Measurements from ENCODE around the gene SAMMSON.

SAMMSON gene

DNA sequence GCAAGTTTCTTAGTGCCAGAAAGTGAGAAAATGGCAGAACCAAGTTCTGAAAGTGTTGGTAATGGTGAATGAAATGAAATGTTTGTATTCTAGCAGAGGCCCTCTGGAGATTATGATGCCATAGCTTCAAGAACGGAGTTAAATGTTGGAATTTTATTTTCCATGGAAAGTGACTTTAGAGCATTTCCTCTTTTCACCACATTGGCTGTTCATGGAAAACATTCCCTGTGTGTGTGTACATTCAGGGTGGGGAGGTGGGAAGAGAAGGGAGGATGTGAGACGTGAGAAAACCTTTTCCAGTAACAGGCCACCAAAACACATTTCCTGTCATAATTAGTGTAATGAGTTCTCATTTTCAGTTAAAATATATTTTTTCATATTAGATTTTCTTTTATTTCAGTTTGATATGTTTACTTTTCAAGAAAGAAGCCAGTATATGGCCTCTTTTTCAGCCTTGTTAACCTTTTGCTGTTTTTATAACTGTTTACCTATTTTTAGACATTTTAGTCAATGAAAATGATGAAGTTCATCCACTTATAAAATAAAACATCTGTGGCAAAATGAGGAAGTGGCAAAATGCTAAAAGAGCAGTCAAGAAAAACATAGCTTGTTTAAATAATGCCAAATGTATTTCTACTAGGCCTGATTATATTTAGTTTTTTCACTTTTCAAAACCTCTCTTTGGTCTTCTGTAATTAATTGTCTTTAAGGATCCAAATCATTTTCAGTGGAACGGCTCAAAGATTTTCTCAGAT, 21.6 kb downstream of the SAMMSON start:
- no peak for FAIRE-seq

DNA sequence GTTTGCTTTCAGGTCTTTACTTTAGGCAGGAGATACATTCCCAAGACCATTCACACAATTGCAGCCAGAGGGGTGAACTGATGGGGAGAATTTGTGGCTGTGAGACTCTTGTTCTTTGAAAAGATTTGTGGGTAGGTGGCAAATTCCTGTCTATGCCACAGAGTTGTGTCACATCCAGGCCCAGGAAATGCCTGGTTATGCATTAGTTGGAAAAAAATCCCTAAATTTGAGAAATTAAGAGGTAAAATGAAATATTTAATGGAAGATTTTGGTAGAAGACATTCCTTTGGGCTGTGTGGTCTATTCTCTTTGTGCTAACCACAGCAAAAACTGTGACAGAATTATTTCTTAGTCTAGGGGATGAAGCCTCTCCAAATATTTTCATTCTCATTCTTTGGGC, 28.8 kb downstream of the SAMMSON start:
- no peak for FAIRE-seq

DNA sequence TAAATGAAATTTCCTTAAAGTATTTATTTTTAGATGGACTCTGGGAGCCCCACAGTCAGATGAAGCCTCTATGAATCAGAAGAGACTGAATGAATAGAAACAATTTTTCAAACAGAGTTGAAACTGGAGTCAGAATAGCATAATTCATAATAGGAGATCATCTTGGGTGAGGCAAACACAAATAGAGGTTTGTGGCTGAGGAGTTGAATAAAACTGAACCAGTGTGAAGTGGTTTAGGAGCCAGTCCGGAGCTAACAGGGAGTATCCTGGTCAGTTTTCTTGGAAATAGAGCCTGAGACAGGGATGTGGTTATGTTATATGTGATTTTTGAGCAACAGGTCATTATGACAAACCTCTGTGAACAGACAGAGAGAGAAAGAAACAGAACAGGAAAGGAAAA, 39.2 kb downstream of the SAMMSON start:
- no peak for FAIRE-seq

- no peak for FAIRE-seq
Observed at GRCh38 chr3:70040386-70040785, 40.9 kb downstream of the SAMMSON start.

DNA sequence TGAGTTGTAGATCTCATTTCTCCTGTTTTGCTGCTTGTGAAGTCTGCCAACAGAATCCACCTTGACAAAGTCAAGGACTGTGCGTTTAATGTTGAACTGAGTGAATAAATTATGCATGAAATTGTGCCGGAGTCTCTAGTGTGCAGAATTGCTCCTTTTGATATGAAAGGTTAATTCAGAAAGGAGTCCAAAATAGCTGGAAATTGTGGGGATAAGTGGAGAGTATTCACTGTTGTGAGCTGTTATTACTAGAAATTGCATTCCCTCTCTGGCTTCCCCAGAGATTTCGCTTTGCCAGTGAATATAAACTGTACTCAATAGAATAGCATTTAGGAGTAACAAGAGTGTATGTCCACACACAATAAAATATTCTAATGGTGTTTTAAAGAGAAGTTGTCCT, 43.1 kb downstream of the SAMMSON start:
- no peak for FAIRE-seq

DNA sequence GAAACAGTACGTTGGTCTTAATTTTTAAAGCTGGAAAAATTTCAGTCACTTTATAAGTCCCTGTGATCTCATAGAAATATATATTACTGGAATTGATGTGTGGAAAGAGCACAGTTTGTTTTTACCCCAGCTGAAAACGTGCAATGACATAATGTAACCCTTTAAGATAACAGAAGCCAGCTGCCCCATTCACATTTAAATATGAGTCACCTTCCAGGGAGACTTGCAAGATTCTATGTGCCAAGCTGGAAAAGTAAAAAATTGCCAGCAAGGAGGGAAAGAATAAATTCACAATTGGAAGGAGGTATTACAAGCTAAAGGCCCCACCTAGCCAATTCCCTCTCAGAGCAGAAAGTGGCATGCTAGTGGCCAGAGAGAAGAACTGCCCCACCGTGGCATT, 50.2 kb downstream of the SAMMSON start:
- no peak for FAIRE-seq

DNA sequence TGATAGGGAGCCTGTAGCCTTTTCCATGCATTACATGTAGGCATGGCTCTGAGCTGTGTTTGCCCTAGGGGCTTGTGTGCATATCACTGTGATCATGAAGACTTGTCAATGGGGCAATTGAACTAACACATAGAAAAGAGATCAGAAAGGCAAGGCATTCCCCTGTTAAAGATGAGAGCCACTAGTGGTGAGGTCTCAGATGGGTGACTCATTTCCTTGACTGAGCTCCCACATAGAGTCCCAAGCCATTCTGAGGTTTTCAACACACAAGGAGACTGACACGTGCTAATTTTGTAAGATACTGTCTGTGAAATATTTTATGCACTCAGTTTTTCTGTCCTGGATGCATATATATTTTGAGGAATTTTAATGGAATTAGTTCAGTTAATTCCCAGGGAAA, 53.8 kb downstream of the SAMMSON start:
- FAIRE-seq: no peak

GRCh38 chr3:70056081-70056480, 56.5 kb downstream of the SAMMSON start:
- no peak for FAIRE-seq

DNA sequence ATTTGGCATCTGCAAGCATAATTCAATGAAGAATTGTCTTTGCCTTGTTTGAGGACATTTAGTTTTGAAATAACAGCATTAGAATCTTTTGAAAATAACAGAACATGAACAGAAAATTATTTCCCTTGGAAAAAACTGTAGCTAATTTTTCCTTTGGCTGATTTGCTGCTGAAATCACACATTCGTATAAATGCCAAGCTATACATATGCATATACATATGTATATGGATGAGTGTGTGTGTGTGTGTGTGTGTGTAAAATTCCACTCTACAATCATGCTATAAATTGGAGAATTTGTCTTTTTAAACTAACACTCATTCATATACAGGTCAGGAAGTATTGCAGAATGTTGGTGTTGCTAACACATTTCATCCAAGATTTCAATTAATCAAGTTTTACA, 57.9 kb downstream of the SAMMSON start:
- FAIRE-seq: no peak

DNA sequence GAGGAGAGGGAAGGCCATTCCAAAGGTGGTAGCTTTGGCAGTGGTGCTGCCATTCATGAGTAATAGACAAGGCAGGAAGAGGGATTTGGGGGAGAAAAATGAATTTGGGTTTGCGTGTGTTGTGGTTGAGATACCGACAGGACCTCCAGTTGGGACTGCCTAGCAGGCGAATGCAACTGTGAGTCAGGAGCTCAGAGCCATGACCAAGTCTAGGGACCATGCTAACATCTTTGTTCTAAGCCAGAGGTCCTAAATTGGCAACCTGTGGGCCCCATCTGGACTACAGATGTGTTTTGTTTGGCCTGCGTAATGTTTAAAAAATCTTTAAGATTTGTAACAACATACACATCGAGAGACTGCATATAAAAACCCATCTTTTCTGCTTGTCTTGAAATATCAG, 61.6 kb downstream of the SAMMSON start:
- FAIRE-seq: no peak

- no peak for FAIRE-seq
Observed at GRCh38 chr3:70064194-70064779, 64.8 kb downstream of the SAMMSON start.

DNA sequence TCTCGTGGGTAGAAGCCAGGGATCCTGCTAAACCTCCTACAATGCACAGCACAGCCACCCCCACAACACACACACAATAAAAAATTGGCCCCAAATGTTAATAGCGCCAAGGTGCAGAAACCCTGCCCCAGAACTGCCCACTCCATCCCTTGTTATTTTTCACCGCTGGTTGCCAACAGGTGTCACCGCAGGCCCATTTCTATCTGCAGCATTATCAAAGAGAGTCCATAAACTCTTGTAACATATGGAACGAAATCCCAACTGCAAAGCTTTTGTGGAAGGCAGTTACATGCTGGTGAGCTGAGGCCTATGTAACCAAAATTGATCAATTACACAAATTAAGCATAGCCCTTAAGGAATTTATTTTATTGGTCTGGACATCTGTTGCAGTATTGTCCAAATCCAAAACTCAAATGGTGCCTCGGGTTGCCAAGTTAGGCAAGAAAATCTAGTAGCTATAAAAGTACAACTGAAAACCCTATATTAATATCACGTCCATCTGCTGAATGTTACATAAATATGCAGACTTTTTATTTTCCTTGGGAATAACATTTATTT, 66.2 kb downstream of the SAMMSON start:
- FAIRE-seq: no peak

DNA sequence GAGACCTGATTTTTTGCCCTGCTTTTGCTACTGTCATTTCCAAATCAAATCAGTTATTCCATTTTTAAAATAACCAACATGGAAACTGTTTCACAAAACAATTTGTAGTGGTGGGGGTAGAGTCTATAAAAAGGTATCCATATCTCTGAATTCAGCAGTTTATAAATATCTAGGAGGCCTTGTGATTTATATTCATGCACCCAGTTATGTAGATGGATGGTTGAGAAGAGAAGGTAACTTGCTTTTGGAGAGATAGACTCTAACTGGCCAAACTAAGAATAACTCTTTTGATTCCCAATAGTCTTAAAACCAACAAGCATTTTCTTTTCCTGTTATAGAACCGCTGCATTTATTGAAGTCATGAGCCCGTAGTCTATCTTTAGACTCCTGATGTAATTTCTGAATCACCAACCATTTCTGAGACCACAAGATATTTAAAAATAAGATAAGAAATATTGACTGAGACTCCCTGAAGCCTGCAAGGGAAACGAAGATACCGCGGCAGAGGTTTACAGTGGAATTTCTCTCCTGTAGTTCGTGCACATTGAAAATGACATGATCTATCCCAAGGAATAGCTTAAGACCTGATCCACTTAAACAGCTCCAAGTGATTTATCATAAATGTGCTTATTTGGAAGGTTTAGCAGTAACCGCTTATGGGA, 68.5 kb downstream of the SAMMSON start:
- FAIRE-seq: no peak

- FAIRE-seq: no peak
Observed at GRCh38 chr3:70069557-70069956, 70.0 kb downstream of the SAMMSON start.

DNA sequence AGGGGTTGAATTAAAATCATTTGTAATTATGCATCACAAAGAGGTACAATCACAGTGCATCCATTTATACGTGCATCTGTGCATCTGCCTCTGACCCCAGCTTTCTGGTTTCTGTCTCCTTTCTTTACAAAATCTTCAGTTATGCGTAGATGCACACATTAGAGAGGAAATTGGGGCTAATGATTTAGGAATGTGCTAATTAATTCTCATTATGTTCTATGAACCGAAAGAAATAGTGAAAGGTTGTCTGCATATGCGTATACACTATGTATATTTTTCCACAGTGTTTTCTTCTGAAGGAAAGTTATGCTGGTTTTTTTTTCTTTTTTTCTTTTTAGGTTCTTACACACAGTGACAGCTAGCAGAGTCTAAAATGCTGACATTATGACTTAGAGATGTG, 71.6 kb downstream of the SAMMSON start:
- no peak for FAIRE-seq

GRCh38 chr3:70072180-70072579, 72.6 kb downstream of the SAMMSON start:
- FAIRE-seq: no peak

DNA sequence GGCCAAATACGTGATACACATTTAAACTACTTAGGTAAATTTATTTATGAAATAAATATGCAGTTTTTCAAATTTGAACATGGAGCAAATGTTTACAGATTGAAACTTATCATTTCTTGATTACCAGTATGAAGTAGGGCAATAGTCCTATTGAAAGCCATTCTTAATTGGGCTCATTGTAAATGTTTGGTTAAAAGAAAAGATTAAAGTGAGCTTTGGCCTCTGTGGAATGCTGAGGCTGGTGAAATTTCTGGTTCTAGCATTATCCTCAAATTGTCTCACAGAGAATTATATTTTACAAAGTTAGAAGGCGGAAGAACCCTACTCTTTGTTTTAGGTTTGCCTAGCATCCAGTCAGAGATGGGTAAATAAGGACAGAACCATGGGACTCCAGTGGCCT, 73.2 kb downstream of the SAMMSON start:
- FAIRE-seq: no peak

GRCh38 chr3:70075101-70075500, 75.6 kb downstream of the SAMMSON start:
- FAIRE-seq: no peak

- no peak for FAIRE-seq
Observed at GRCh38 chr3:70076396-70076795, 76.9 kb downstream of the SAMMSON start.

GRCh38 chr3:70078778-70079177, 79.2 kb downstream of the SAMMSON start:
- FAIRE-seq: no peak

DNA sequence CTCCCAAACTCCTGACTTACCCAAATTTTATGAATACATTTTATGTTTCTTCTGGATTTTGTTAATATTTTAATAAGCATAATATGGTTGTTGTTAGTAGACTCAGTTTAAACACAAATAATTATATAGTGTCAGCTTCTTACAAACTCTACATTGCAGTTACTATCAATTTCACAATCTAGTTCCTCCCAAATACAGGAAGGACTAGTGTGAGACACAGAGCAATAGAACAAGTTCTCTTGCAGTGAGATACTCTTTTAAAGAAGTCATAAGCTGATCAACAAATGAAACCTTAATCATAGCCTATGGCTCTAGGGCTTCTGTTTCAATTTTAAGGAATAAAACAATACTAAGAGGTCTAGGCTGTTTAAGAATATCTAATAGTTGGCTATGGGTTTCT, 86.1 kb downstream of the SAMMSON start:
- no peak for FAIRE-seq

DNA sequence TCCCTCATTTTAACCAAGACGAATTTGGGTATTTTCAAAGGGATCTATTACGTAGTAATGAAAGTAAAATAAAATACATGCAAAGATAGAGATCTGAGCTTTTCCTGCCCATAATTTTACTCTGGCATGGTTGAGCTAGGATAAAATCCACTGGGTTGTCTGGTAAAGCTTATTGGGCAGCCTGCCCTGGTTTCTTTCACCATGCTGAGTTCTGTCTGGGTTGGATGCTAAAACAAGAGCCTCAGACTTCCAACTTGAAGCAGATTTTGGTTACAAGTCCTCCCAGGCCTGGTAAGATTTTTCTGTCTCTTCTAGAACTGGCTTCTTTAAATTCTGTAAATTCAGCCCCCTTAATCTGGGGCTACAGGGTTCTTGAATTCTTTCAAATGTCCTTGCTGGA, 86.8 kb downstream of the SAMMSON start:
- no peak for FAIRE-seq

DNA sequence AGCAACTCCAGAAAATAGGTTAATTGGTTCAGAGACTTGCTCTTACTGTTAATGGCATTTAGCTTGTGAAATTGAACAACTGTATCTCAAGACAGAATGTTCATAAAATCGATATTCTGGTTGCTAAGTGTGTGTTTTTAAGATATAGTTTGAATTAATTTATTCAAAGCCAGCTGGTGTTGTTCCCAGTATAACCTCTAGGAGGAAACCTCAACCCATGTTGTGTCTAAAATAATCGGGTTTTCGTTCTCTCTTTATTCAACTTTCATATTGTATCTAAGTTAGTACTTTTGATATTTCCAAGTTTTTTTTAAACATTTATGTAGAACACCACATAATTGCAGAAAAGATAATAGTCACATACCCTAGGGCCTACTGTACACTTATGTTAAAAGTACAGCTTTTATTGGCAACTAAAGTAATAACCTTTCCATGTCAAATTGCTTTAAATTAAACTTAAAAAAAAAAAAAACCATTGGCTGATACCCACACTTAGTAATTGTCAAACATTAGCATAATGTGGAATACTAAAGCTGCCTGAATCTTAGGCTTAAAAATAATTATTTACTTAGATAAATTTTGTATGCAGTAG, 90.9 kb downstream of the SAMMSON start:
- FAIRE-seq: no peak

GRCh38 chr3:70094197-70094596, 94.7 kb downstream of the SAMMSON start:
- no peak for FAIRE-seq
